IPS-18a (cell line): ENCODE measurements around the gene EVA1C.
A peak's percentile ranks its signal among the peaks of the same experiment; 100 is the strongest.
"Not testable (repeated sequence)": the region's sequence is repeated elsewhere in the genome, so short reads cannot be mapped to it uniquely, and the experiment has no call there.

ENCODE experiments used
- H3K27ac ChIP-seq: one replicate; pipeline ENCODE4 v1.5.1; 2013; ENCODE audit warnings: low read length
- H3K27me3 ChIP-seq: one replicate; pipeline ENCODE4 v1.6.1; 2013; ENCODE audit warnings: mild to moderate bottlenecking, low read length; ENCODE audit not compliant: control insufficient read depth, insufficient read depth
- H3K36me3 ChIP-seq: one replicate; pipeline ENCODE4 v1.6.1; 2013; ENCODE audit warnings: low read depth, low read length; ENCODE audit not compliant: control insufficient read depth
- H3K4me1 ChIP-seq: one replicate; pipeline ENCODE4 v1.6.1; 2013; ENCODE audit warnings: low read depth, low read length; ENCODE audit not compliant: control insufficient read depth
- H3K4me3 ChIP-seq: one replicate; pipeline ENCODE4 v1.5.1; 2013; ENCODE audit warnings: low read length
- H3K9ac ChIP-seq: one replicate; pipeline ENCODE4 v1.6.1; 2013; ENCODE audit warnings: mild to moderate bottlenecking, low read length, moderate library complexity
- H3K9me3 ChIP-seq: one replicate; pipeline ENCODE4 v1.6.1; 2013; ENCODE audit warnings: low read depth, low read length; ENCODE audit not compliant: control insufficient read depth

Gene EVA1C, protein sequence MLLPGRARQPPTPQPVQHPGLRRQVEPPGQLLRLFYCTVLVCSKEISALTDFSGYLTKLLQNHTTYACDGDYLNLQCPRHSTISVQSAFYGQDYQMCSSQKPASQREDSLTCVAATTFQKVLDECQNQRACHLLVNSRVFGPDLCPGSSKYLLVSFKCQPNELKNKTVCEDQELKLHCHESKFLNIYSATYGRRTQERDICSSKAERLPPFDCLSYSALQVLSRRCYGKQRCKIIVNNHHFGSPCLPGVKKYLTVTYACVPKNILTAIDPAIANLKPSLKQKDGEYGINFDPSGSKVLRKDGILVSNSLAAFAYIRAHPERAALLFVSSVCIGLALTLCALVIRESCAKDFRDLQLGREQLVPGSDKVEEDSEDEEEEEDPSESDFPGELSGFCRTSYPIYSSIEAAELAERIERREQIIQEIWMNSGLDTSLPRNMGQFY

DNA sequence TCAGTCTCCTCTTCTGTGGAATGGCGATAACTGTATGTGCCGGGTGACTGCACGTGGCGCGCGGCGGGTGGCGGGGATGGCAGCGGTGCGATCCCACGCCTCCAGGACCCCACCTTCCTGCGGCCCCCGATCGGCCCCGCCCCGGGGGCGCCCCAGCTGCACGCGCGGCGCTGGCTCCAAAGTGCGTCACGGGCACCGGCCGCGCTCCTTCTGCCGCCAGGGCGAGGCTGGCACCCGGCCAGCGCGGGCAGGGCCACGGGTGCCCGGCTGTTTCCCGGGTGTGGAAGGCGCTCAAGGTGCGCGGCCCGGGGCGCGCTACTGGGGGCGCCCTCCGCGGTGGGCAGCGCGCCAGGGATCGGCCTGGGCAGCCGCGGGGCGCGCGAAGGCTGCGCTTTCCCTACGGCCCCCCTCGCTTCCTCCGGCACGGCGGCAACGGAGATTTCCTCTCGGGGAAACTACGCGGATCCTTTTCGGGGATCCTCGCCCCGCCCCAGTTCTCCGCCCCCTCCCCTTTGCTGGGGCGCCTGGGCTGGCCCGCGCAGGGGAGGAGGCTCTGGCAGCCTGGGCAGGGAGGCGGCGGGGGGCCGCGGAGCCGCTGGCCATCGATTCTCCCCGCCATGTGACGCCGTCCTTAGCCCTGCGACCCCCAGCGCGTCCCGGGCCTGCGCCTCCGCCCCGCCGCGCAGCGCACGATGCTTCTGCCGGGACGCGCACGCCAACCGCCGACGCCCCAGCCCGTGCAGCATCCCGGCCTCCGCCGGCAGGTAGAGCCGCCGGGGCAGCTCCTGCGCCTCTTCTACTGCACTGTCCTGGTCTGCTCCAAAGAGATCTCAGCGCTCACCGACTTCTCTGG, at the start of gene EVA1C:
EVA1C (plus strand) TSS at position 545 of the 853 bp plus-strand sequence; CDS start at position 693, 148 bp downstream.
- H3K27me3 ChIP-seq, result peaks cover 66% of the 10 kb centered on the region
- peaks cover 15% of the 10 kb centered on the region for H3K4me1 ChIP-seq
- no peaks in the 10 kb centered on the region for H3K36me3 ChIP-seq
- H3K4me3 ChIP-seq, result peak within 1 kb of the TSS; percentile 56
- H3K27ac ChIP-seq, result no peak within 1 kb of the TSS
- no peaks in the 10 kb centered on the region for H3K9me3 ChIP-seq
- no peak within 1 kb of the TSS for H3K9ac ChIP-seq

DNA sequence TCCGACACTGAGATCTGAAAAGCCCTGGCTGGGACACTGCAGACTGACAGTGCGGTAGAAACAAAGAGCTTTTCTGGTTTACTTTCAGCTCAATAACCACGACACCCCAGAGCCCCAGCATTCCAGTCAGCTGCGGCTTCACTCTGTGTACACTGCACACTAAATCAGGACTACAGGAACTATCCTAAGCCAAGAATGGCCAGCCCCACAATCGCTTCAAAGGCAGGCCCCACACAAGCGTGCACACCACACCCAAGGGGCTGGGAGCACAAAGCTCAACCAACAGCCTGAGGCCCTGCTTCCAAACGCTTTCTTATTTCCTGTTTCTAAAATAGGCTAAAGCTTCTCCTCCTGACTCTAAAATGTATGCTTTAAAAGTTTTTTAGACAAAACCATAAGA, 48.1 kb upstream of the EVA1C start:
- Histone ChIP-seq H3K9me3 (no peaks in the 10 kb centered on the region), H3K36me3 (peaks cover 93% of the 10 kb centered on the region), H3K9ac (no peak overlapping the region), H3K4me3 (no peak overlapping the region), H3K27ac (no peak overlapping the region), H3K27me3 (no peaks in the 10 kb centered on the region), H3K4me1 (no peaks in the 10 kb centered on the region)

DNA sequence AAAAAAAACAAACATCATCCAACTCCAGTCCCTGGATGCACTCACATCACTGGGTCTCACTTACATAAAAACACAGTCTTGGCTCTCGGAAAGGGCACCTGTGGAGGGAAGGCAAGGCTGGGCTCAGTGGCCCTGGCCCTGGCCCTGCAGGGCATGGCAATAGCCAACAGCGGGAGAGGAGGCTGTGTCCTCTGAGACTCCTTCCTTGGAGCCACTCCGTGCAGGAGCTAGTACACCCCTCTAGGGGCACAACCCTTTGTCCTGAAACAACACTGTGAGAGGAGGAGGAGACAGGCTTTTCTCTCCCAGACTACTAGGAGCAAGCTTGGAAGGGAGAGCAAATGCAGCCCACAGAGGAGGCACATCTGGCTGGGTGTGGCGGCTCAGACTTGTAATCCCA, 47.7 kb upstream of the EVA1C start:
- Histone ChIP-seq H3K4me1 (no peaks in the 10 kb centered on the region), H3K9ac (no peak overlapping the region), H3K27me3 (no peaks in the 10 kb centered on the region), H3K27ac (no peak overlapping the region), H3K36me3 (peaks cover 93% of the 10 kb centered on the region), H3K4me3 (no peak overlapping the region), H3K9me3 (no peaks in the 10 kb centered on the region)

DNA sequence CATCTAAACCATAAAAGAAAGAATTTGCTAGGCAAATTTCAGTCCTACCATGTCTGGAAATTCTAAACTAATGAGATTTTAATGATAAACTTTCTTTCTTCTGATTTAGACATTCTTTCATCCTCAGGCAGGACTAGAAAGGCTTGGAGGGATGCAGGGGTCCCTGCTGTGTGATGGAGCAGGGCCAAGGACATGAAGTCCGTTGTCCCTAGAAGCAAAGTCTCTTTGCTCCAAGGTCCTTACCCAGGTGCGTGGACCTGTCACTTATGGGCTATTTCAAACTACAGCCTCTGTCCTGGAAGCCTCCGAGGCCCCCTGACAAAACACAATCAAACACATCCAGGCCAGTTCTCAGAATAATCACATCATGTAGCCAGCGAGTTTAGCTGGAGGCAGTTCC, 46.3 kb upstream of the EVA1C start:
- no peak overlapping the region for H3K27ac ChIP-seq
- H3K9ac ChIP-seq, result no peak overlapping the region
- no peaks in the 10 kb centered on the region for H3K4me1 ChIP-seq
- peaks cover 91% of the 10 kb centered on the region for H3K36me3 ChIP-seq
- no peak overlapping the region for H3K4me3 ChIP-seq
- no peaks in the 10 kb centered on the region for H3K9me3 ChIP-seq
- H3K27me3 ChIP-seq, result no peaks in the 10 kb centered on the region

DNA sequence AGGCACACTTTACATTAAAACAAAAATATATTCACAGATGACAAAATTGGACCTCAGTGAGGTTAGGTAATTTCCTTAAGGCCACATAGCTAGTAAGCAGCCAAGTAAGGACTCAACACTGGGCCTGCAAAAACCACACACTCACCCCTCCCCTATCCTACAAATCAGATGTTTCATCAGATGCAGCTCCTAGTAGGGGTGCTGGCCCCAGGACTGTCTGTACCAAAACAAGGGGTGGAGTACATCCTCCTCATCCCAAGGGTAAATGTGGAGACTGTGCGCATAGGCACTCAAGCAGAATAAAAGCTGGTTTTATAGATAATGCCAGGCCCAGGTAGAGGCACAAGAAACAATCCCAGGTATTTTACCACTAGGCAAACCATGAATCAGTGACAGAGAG, 45.3 kb upstream of the EVA1C start:
- Histone ChIP-seq H3K9me3 (no peaks in the 10 kb centered on the region), H3K27ac (no peak overlapping the region), H3K4me3 (no peak overlapping the region), H3K27me3 (no peaks in the 10 kb centered on the region), H3K9ac (no peak overlapping the region), H3K4me1 (no peaks in the 10 kb centered on the region), H3K36me3 (peaks cover 91% of the 10 kb centered on the region)

GRCh38 chr21:32368386-32368785, 44.1 kb upstream of the EVA1C start:
- H3K9me3 ChIP-seq, result no peaks in the 10 kb centered on the region
- peaks cover 92% of the 10 kb centered on the region for H3K36me3 ChIP-seq
- no peaks in the 10 kb centered on the region for H3K4me1 ChIP-seq
- H3K9ac ChIP-seq, result no peak overlapping the region
- no peak overlapping the region for H3K4me3 ChIP-seq
- no peak overlapping the region for H3K27ac ChIP-seq
- H3K27me3 ChIP-seq, result no peaks in the 10 kb centered on the region

- H3K36me3 ChIP-seq, result peaks cover 90% of the 10 kb centered on the region
- not testable (repeated sequence) for H3K9me3 ChIP-seq
These were observed 43.5 kb upstream of the EVA1C start for GRCh38 chr21:32368961-32369360.

DNA sequence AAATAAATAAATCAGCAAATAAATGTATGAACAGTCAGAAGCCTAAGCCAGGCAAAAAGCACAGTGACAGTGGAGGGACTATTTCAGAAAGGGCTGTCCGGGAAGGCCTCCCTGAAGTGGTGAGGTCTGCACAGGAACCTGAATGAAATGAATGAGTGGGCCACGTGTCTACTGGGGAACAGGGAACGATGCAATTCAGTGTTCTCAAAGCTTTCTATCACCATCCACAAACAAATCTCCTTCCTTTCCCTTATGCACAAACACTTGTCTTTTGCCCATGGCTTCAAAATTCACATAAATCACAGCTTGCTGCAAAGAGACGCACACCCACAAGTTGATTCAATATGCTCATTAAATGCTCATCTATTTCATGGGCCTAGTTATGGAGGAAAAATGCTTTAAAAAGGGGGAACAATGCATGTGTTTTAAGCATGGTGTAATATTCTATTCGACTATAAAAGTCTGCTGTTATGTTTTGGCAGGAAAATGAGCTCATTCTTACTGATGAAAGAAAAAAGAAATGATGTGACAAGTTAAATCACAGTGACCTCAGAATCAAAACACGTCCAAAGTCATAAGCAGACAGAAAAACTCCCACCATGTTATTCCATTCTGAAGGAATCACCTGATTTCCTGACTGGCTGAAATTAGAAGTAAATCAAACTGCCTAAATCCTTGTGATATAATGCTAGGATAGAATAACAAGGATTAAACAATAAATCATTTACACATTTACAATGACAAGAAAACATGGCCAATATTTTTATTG, 41.3 kb upstream of the EVA1C start:
- Histone ChIP-seq H3K9me3 (no peaks in the 10 kb centered on the region), H3K4me3 (no peak overlapping the region), H3K9ac (no peak overlapping the region), H3K36me3 (peaks cover 87% of the 10 kb centered on the region), H3K27me3 (no peaks in the 10 kb centered on the region), H3K27ac (no peak overlapping the region), H3K4me1 (no peaks in the 10 kb centered on the region)

More at GRCh38 chr21:32368961-32369360, 43.5 kb upstream of the EVA1C start:
- H3K27me3 ChIP-seq, H3K4me1 ChIP-seq, H3K4me3 ChIP-seq, H3K27ac ChIP-seq, H3K9ac ChIP-seq: not testable (repeated sequence)

- no peak overlapping the region for H3K9ac ChIP-seq
- no peak overlapping the region for H3K4me3 ChIP-seq
- H3K27me3 ChIP-seq, result no peaks in the 10 kb centered on the region
- H3K27ac ChIP-seq, result no peak overlapping the region
- H3K9me3 ChIP-seq, result no peaks in the 10 kb centered on the region
- no peaks in the 10 kb centered on the region for H3K4me1 ChIP-seq
- peaks cover 86% of the 10 kb centered on the region for H3K36me3 ChIP-seq
These were observed 40.6 kb upstream of the EVA1C start for GRCh38 chr21:32371913-32372314.

GRCh38 chr21:32372755-32373154, 39.8 kb upstream of the EVA1C start:
- Histone ChIP-seq H3K27me3 (no peaks in the 10 kb centered on the region), H3K36me3 (peaks cover 85% of the 10 kb centered on the region), H3K4me3 (no peak overlapping the region), H3K9ac (no peak overlapping the region), H3K27ac (no peak overlapping the region), H3K4me1 (no peaks in the 10 kb centered on the region), H3K9me3 (no peaks in the 10 kb centered on the region)

DNA sequence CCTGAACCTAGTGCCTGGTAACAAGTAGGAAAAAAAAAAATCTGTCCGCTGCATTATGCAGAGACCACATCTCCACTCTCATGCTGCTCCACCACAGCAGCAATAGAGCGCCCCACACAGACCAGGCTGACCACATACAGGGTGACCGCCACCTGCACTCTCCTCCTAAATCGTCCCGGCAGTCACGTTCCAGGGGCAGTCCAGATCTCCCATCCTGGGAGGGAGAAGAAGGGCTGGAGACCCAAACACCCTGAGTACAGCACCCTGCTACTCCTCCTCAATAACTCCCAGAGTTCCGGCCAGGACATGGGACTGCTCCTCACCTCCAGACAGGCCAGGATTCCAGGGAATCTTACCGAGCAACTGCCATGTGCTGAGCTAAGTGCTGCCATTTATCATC, 35.0 kb upstream of the EVA1C start:
- H3K36me3 ChIP-seq, result peaks cover 77% of the 10 kb centered on the region
- H3K9ac ChIP-seq, result no peak overlapping the region
- no peak overlapping the region for H3K27ac ChIP-seq

More for the DNA sequence above, 35.0 kb upstream of the EVA1C start:
- no peaks in the 10 kb centered on the region for H3K4me1 ChIP-seq
- no peaks in the 10 kb centered on the region for H3K9me3 ChIP-seq
- no peak overlapping the region for H3K4me3 ChIP-seq
- no peaks in the 10 kb centered on the region for H3K27me3 ChIP-seq
